Glutamatergic neuron (in vitro differentiated cells): Measurements from ENCODE around the gene ANKRD13A. TPM values are rescaled to one million over a fixed set of nuclear protein-coding genes. Genes with fewer than 3 reads are reported as not detected.

Experiments used
- DNase-seq: peaks from one replicate; pipeline ENCODE4 v3.0.0; 2022
- H3K27ac Mint-ChIP-seq: one replicate; pipeline ENCODE4 v1.8.0; 2020; ENCODE audit warnings: mild to moderate bottlenecking, mixed read lengths, inconsistent platforms; ENCODE audit not compliant: unreplicated experiment
- H3K27me3 Mint-ChIP-seq: one replicate; pipeline ENCODE4 v1.8.0; 2020; ENCODE audit warnings: mild to moderate bottlenecking, moderate library complexity, mixed read lengths, inconsistent platforms; ENCODE audit not compliant: unreplicated experiment
- H3K36me3 Mint-ChIP-seq: one replicate; pipeline ENCODE4 v1.8.0; 2020; ENCODE audit warnings: mild to moderate bottlenecking, mixed read lengths, inconsistent platforms; ENCODE audit not compliant: unreplicated experiment
- H3K4me1 Mint-ChIP-seq: one replicate; pipeline ENCODE4 v1.8.0; 2020; ENCODE audit warnings: mild to moderate bottlenecking, low read depth, mixed read lengths, inconsistent platforms; ENCODE audit not compliant: unreplicated experiment
- H3K4me3 Mint-ChIP-seq: one replicate; pipeline ENCODE4 v1.8.0; 2020; ENCODE audit warnings: mild to moderate bottlenecking, mixed read lengths, inconsistent platforms; ENCODE audit not compliant: unreplicated experiment
- H3K9me3 Mint-ChIP-seq: one replicate; pipeline ENCODE4 v1.8.0; 2020; ENCODE audit warnings: mild to moderate bottlenecking, moderate library complexity, mixed read lengths, inconsistent platforms; ENCODE audit not compliant: unreplicated experiment
- total RNA-seq: library from RNA; stranded (reverse); fragmentation: NEBNext Ultra II Directional; extraction: Animal tissue kit (Norgen Biotek cat#: 25700); gene quantifications from one replicate; pipeline ENCODE4 v1.2.1, GENCODE V29; 2021; ENCODE audit not compliant: unreplicated experiment
- TF ChIP-seq, protein P1 (sequence below): fragments of 200-600 bp; sonication (generic); IDR thresholded peaks from one replicate; pipeline ENCODE4 v1.5.0; 2021; ENCODE audit not compliant: partially characterized antibody, unreplicated experiment

The ANKRD13A gene
- total RNA-seq, 1 donor from 2014 or later = 139 TPM

GRCh38 chr12:109961201-109961600 is 38.0 kb upstream of the ANKRD13A start:
- Mint-ChIP-seq H3K27me3 (peaks cover 2% of the 10 kb centered on the region), H3K9me3 (no peaks in the 10 kb centered on the region), H3K4me3 (peak overlapping the region; percentile 33), H3K27ac (peak overlapping the region; percentile 38), H3K4me1 (peaks cover 15% of the 10 kb centered on the region), H3K36me3 (no peaks in the 10 kb centered on the region)
- DNase-seq = no peak
- TF ChIP-seq, protein P1, sequence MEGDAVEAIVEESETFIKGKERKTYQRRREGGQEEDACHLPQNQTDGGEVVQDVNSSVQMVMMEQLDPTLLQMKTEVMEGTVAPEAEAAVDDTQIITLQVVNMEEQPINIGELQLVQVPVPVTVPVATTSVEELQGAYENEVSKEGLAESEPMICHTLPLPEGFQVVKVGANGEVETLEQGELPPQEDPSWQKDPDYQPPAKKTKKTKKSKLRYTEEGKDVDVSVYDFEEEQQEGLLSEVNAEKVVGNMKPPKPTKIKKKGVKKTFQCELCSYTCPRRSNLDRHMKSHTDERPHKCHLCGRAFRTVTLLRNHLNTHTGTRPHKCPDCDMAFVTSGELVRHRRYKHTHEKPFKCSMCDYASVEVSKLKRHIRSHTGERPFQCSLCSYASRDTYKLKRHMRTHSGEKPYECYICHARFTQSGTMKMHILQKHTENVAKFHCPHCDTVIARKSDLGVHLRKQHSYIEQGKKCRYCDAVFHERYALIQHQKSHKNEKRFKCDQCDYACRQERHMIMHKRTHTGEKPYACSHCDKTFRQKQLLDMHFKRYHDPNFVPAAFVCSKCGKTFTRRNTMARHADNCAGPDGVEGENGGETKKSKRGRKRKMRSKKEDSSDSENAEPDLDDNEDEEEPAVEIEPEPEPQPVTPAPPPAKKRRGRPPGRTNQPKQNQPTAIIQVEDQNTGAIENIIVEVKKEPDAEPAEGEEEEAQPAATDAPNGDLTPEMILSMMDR = no peak

GRCh38 chr12:109961612-109962011 is 37.6 kb upstream of the ANKRD13A start:
- H3K9me3 Mint-ChIP-seq = peaks cover 1% of the 10 kb centered on the region
- peaks cover 3% of the 10 kb centered on the region for H3K27me3 Mint-ChIP-seq
- no peak overlapping the region for H3K4me3 Mint-ChIP-seq
- H3K36me3 Mint-ChIP-seq = no peaks in the 10 kb centered on the region
- TF ChIP-seq, protein P1 = no peak
- peak overlapping the region; percentile 14 for H3K27ac Mint-ChIP-seq
- H3K4me1 Mint-ChIP-seq = peaks cover 15% of the 10 kb centered on the region
- DNase-seq = no peak

GRCh38 chr12:109962398-109962797 is 36.8 kb upstream of the ANKRD13A start:
- peak overlapping the region; percentile 49 for H3K27ac Mint-ChIP-seq
- TF ChIP-seq, protein P1 = no peak
- H3K36me3 Mint-ChIP-seq = no peaks in the 10 kb centered on the region
- peak; percentile 28 for DNase-seq
- H3K27me3 Mint-ChIP-seq = peaks cover 3% of the 10 kb centered on the region
- H3K4me3 Mint-ChIP-seq = no peak overlapping the region
- peaks cover 15% of the 10 kb centered on the region for H3K4me1 Mint-ChIP-seq
- peaks cover 1% of the 10 kb centered on the region for H3K9me3 Mint-ChIP-seq

GRCh38 chr12:109963330-109963729 is 35.9 kb upstream of the ANKRD13A start:
- Mint-ChIP-seq H3K36me3 (no peaks in the 10 kb centered on the region), H3K27me3 (peaks cover 3% of the 10 kb centered on the region), H3K9me3 (peaks cover 1% of the 10 kb centered on the region), H3K27ac (peak overlapping the region; percentile 31), H3K4me3 (no peak overlapping the region), H3K4me1 (peaks cover 15% of the 10 kb centered on the region)
- DNase-seq = no peak
- TF ChIP-seq, protein P1 = no peak

GRCh38 chr12:109963743-109964429 is 35.3 kb upstream of the ANKRD13A start:
- Mint-ChIP-seq H3K4me1 (peaks cover 15% of the 10 kb centered on the region), H3K36me3 (no peaks in the 10 kb centered on the region), H3K27me3 (peaks cover 3% of the 10 kb centered on the region), H3K4me3 (no peak overlapping the region), H3K9me3 (peaks cover 1% of the 10 kb centered on the region), H3K27ac (peak overlapping the region; percentile 31)
- TF ChIP-seq, protein P1 = no peak
- DNase-seq = no peak
